Body of pancreas (tissue), 4 donors: ENCODE results near the gene HTT. TPM values are rescaled to one million over a fixed set of nuclear protein-coding genes. Genes with fewer than 3 reads are reported as not detected.

Experiments used
- ATAC-seq: fragments of 150-250 bp; one replicate; pipeline ENCODE4 v1.9.1; 2016
- DNase-seq, 4 donors: peaks; one replicate each; pipeline ENCODE4 v3.0.0-alpha.2; 2019
- H3K27ac ChIP-seq, 4 donors: fragments of 200-600 bp; sonication (generic); 1 replicate in 3 of 4; 2 replicates in 1 of 4; pipeline versions ENCODE4 v1.5.1 to v1.6.1; 2016 to 2019; ENCODE audit warnings: mild to moderate bottlenecking in 1 of 4, mixed read lengths in 1 of 4, moderate library complexity in 1 of 4
- H3K27me3 ChIP-seq, 2 donors: fragments of 200-600 bp; sonication (generic); one replicate each; pipeline ENCODE4 v1.6.0; 2016; ENCODE audit warnings: mild to moderate bottlenecking in 1 of 2
- H3K36me3 ChIP-seq, 2 donors: fragments of 200-600 bp; sonication (generic); replicated peaks in 1 of 2; 2 replicates each; pipeline ENCODE4 v1.5.1; 2016; ENCODE audit warnings: low read depth in 2 of 2; ENCODE audit not compliant: insufficient read depth in 1 of 2
- H3K4me1 ChIP-seq: fragments of 200-600 bp; sonication (generic); one replicate; pipeline ENCODE4 v1.6.0; 2016
- H3K4me3 ChIP-seq, 2 donors: fragments of 200-600 bp; sonication (generic); 1 replicate in 1 of 2; 2 replicates in 1 of 2; pipeline ENCODE4 v1.5.1; 2016 to 2019
- H3K9me3 ChIP-seq, 3 donors: fragments of 200-600 bp; sonication (generic); 1 replicate in 2 of 3; 2 replicates in 1 of 3; pipeline ENCODE4 v1.5.1; 2016
- POLR2A ChIP-seq, 3 donors: fragments of 450-650 bp; IDR thresholded peaks; one replicate each; pipeline ENCODE4 v1.6.1; 2016; ENCODE audit warnings: antibody characterized with exemption in 3 of 3, mild to moderate bottlenecking in 2 of 3
- WGBS, 2 donors: methylation state at CpG; one replicate each; pipeline ENCODE4 v1.1.5; 2017; 5-methylcytosine and 5-hydroxymethylcytosine counted together
- intact Hi-C: fragments of 100-400 bp; cut with DNase I; formaldehyde crosslinking; loops from one replicate; pipeline ENCODE4 v1.15.1; 2023
- total RNA-seq, 2 donors: library from RNA; depleted of rRNA; stranded (reverse); fragments of >200 nt; gene quantifications; one replicate each; pipeline ENCODE4 v1.1.0, GENCODE V29; 2016
- TF ChIP-seq, protein P1 (sequence below), 7 experiments: fragments of 450-650 bp in 4 of 7; fragments of 200-600 bp in 3 of 7; sonication (generic) in 3 of 7; IDR thresholded peaks; one replicate each; pipeline ENCODE4 v1.5.1; 2016 to 2019; ENCODE audit warnings: antibody characterized with exemption in 7 of 7

Gene HTT
- total RNA-seq, 2 donors from 2014 or later: 40.5 to 115 TPM

DNA sequence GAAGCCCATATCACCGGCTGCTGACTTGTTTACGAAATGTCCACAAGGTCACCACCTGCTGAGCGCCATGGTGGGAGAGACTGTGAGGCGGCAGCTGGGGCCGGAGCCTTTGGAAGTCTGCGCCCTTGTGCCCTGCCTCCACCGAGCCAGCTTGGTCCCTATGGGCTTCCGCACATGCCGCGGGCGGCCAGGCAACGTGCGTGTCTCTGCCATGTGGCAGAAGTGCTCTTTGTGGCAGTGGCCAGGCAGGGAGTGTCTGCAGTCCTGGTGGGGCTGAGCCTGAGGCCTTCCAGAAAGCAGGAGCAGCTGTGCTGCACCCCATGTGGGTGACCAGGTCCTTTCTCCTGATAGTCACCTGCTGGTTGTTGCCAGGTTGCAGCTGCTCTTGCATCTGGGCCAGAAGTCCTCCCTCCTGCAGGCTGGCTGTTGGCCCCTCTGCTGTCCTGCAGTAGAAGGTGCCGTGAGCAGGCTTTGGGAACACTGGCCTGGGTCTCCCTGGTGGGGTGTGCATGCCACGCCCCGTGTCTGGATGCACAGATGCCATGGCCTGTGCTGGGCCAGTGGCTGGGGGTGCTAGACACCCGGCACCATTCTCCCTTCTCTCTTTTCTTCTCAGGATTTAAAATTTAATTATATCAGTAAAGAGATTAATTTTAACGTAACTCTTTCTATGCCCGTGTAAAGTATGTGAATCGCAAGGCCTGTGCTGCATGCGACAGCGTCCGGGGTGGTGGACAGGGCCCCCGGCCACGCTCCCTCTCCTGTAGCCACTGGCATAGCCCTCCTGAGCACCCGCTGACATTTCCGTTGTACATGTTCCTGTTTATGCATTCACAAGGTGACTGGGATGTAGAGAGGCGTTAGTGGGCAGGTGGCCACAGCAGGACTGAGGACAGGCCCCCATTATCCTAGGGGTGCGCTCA is 165.8 kb downstream of the HTT start:
- Histone ChIP-seq H3K27me3 (no peaks in the 10 kb centered on the region), H3K9me3 (no peaks in the 10 kb centered on the region), H3K27ac (peak overlapping the region; percentile 62 to 76 (median 68)), H3K36me3 (peaks cover 3 to 11% of the 10 kb centered on the region in 2 donors), H3K4me1 (peaks cover 50% of the 10 kb centered on the region), H3K4me3 (no peak overlapping the region)
- TF ChIP-seq, protein P1, sequence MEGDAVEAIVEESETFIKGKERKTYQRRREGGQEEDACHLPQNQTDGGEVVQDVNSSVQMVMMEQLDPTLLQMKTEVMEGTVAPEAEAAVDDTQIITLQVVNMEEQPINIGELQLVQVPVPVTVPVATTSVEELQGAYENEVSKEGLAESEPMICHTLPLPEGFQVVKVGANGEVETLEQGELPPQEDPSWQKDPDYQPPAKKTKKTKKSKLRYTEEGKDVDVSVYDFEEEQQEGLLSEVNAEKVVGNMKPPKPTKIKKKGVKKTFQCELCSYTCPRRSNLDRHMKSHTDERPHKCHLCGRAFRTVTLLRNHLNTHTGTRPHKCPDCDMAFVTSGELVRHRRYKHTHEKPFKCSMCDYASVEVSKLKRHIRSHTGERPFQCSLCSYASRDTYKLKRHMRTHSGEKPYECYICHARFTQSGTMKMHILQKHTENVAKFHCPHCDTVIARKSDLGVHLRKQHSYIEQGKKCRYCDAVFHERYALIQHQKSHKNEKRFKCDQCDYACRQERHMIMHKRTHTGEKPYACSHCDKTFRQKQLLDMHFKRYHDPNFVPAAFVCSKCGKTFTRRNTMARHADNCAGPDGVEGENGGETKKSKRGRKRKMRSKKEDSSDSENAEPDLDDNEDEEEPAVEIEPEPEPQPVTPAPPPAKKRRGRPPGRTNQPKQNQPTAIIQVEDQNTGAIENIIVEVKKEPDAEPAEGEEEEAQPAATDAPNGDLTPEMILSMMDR (IDR thresholded peaks at IDR 0.05): peak in 2 of 7 experiments; percentile 13 to 17
- TF ChIP-seq POLR2A (IDR thresholded peaks at IDR 0.05): no peak
- peak; percentile 80 for ATAC-seq
- peak; percentile 81 to 91 (median 88) for DNase-seq
- intact Hi-C loops: no loop called here
- WGBS, 2 donors: 56 to 76% methylated on average over 15 to 29 of the region's 29 CpGs

DNA sequence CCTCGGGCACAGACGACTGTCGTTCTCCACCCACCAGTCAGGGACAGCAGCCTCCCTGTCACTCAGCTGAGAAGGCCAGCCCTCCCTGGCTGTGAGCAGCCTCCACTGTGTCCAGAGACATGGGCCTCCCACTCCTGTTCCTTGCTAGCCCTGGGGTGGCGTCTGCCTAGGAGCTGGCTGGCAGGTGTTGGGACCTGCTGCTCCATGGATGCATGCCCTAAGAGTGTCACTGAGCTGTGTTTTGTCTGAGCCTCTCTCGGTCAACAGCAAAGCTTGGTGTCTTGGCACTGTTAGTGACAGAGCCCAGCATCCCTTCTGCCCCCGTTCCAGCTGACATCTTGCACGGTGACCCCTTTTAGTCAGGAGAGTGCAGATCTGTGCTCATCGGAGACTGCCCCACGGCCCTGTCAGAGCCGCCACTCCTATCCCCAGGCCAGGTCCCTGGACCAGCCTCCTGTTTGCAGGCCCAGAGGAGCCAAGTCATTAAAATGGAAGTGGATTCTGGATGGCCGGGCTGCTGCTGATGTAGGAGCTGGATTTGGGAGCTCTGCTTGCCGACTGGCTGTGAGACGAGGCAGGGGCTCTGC is 166.5 kb downstream of the HTT start:
- H3K27ac ChIP-seq: peak overlapping the region; percentile 15 to 76 (median 48)

DNA sequence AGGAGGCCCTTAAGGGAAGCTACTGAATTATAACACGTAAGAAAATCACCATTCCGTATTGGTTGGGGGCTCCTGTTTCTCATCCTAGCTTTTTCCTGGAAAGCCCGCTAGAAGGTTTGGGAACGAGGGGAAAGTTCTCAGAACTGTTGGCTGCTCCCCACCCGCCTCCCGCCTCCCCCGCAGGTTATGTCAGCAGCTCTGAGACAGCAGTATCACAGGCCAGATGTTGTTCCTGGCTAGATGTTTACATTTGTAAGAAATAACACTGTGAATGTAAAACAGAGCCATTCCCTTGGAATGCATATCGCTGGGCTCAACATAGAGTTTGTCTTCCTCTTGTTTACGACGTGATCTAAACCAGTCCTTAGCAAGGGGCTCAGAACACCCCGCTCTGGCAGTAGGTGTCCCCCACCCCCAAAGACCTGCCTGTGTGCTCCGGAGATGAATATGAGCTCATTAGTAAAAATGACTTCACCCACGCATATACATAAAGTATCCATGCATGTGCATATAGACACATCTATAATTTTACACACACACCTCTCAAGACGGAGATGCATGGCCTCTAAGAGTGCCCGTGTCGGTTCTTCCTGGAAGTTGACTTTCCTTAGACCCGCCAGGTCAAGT is 167.5 kb downstream of the HTT start:
- DNase-seq: peak in 3 of 4 donors; percentile 50 to 62 (median 51)
- no peak overlapping the region for H3K4me3 ChIP-seq
- WGBS, 2 donors: 72 to 75% methylated on average over 17 of the region's 17 CpGs
- intact Hi-C loops: no loop called here
- no peaks in the 10 kb centered on the region for H3K36me3 ChIP-seq
- H3K27ac ChIP-seq: peak overlapping the region in 2 of 4 donors; percentile 15 to 32
- no peaks in the 10 kb centered on the region for H3K9me3 ChIP-seq
- no peaks in the 10 kb centered on the region for H3K27me3 ChIP-seq
- no peak for TF ChIP-seq POLR2A (IDR thresholded peaks at IDR 0.05)
- TF ChIP-seq, protein P1 (IDR thresholded peaks at IDR 0.05): no peak
- ATAC-seq: no peak
- peaks cover 50% of the 10 kb centered on the region for H3K4me1 ChIP-seq

More for the DNA sequence above, 166.5 kb downstream of the HTT start:
- Histone ChIP-seq H3K36me3 (peaks cover 3 to 5% of the 10 kb centered on the region in 2 donors), H3K9me3 (no peaks in the 10 kb centered on the region), H3K4me1 (peaks cover 50% of the 10 kb centered on the region), H3K27me3 (no peaks in the 10 kb centered on the region), H3K4me3 (no peak overlapping the region)
- no peak for TF ChIP-seq POLR2A (IDR thresholded peaks at IDR 0.05)
- TF ChIP-seq, protein P1 (IDR thresholded peaks at IDR 0.05): no peak
- no peak for ATAC-seq
- 69 to 71% methylated on average over 7 to 13 of the region's 13 CpGs for WGBS, 2 donors
- no peak for DNase-seq
- intact Hi-C loops: no loop called here

DNA sequence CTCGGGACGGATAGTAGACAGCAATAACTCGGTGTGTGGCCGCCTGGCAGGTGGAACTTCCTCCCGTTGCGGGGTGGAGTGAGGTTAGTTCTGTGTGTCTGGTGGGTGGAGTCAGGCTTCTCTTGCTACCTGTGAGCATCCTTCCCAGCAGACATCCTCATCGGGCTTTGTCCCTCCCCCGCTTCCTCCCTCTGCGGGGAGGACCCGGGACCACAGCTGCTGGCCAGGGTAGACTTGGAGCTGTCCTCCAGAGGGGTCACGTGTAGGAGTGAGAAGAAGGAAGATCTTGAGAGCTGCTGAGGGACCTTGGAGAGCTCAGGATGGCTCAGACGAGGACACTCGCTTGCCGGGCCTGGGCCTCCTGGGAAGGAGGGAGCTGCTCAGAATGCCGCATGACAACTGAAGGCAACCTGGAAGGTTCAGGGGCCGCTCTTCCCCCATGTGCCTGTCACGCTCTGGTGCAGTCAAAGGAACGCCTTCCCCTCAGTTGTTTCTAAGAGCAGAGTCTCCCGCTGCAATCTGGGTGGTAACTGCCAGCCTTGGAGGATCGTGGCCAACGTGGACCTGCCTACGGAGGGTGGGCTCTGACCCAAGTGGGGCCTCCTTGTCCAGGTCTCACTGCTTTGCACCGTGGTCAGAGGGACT is 168.8 kb downstream of the HTT start:
- H3K27ac ChIP-seq: no peak overlapping the region

More for the DNA sequence above, 168.8 kb downstream of the HTT start:
- Histone ChIP-seq H3K4me1 (peaks cover 41% of the 10 kb centered on the region), H3K27me3 (no peaks in the 10 kb centered on the region), H3K9me3 (no peaks in the 10 kb centered on the region), H3K4me3 (no peak overlapping the region), H3K36me3 (no peaks in the 10 kb centered on the region)
- WGBS, 2 donors: 82 to 84% methylated on average over 18 to 23 of the region's 23 CpGs
- no peak for DNase-seq
- no peak for ATAC-seq
- intact Hi-C loops: no loop called here
- TF ChIP-seq POLR2A (IDR thresholded peaks at IDR 0.05): no peak
- TF ChIP-seq, protein P1 (IDR thresholded peaks at IDR 0.05): no peak
